Measurements from ENCODE around the gene BPIFA1. TPM values are rescaled to one million over a fixed set of nuclear protein-coding genes. Genes with fewer than 3 reads are reported as not detected.

The BPIFA1 gene
- total RNA-seq, 2 donors from 2014 or later = not detected

DNA sequence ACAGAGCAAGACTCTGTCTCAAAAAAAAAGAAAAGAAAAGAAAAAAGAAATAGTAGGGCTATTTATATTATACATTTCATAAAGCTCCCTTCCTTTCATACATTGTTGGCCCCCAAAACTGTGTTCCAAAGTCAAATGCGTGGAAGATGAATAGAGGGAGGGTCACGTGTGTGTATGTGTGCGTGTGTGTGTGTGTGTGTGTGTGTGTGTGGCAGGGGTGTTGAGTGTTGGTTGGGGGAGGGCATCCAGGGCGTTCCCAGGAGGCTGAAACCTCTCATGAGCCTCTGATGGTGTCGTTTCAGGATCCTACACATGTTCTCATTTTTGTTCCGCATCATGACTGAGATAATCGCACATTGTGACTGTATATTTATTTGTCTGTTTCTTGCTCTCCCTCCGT, 39.4 kb downstream of the BPIFA1 start:
- DNase-seq (no peak), ATAC-seq (no peak)
- intact Hi-C loops (cut with DNase I) = no loop called here

DNA sequence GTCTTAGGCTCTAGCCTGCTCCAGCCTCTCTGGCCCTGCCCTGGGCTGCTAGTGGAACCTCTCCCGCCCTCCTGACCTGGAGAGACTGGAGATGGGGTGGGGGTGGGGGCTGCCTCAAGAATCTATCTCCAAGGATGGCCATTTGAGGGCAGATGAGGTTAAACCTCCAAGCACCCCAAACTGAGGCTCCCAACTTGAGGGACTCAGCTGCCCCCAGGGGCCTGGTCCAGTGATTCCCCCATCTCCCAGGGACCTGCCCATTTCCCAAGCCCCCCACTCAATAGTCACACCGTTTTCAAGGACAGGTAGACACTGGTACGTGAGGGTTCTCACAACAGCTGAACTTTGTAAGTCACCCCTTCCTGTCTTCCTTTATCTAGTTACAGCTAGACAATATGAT, 40.1 kb downstream of the BPIFA1 start:
- intact Hi-C loops (cut with DNase I) = no loop called here
- DNase-seq = no peak
- ATAC-seq = no peak

GRCh38 chr20:33276303-33277113, 40.7 kb downstream of the BPIFA1 start:
- no peak for ATAC-seq

DNA sequence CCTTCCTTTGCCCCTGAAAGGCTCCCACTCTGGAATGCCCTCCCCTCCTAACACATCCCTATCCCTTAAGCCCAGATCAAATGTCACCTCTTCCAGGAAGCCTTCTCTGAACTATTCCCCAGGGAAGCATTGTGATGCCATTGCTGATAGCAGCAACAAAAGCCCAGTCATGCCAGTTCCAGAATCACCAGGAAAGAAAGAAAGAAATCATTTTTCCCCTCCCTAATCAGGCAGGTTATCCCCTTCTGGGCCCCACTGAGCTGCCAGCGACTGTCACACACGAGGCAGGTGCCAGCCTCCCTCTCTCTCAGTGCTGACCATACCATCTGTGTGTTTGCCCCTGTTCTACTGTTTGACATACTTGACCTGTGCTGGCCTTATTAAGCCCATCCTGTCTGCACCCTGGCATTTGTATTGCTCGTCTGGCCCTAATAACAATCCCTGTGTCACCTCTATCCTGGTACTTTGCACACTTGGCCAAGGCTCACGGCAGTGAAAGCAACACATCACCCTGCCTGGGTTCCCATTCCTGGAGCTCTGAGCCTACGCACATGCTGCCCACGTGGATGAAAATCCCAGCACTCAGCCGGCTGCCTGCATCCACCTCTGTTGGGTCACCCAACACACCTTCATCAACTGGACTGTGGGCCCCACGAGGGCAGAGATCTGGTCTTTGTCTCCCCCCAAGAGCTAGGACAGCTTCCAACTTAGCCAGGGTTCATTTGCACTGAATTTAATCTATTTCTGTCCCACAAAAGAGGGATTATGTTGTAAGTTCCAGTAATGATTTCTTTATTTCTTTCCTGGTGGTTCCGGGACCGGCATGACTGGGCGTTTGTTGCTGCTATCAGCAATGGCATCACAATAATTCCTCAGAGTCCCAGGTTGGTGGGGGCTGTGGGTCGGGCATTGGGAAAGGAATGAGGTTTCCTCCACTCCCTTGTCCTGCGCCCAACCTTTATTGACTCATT, 42.0 kb downstream of the BPIFA1 start:
- intact Hi-C loops (cut with DNase I) = no loop called here
- peak in 1 of 2 donors; percentile 41 for ATAC-seq
- DNase-seq = no peak

More at GRCh38 chr20:33276303-33277113, 40.7 kb downstream of the BPIFA1 start:
- no peak for DNase-seq
- intact Hi-C loops (cut with DNase I) = no loop called here

DNA sequence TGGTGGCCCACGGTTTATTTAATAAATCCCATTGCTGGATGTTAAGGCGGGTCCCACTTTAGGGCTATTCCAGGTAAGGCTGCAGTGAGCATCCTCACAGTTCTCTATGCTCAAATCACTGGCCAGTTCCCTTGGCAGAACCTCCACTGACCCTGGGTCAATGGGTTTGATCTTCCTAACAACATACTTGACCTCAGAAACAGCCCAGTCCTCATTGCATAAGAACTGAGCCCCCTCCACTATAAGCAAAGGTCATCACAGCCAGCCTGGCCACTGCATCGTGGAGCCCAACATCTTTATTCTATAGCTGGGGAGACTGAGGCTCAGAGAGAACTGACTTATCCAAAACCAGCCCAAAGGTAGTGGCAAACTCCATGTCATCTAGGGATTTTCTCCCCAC, 42.9 kb downstream of the BPIFA1 start:
- ATAC-seq = no peak
- DNase-seq = no peak
- intact Hi-C loops (cut with DNase I) = no loop called here

DNA sequence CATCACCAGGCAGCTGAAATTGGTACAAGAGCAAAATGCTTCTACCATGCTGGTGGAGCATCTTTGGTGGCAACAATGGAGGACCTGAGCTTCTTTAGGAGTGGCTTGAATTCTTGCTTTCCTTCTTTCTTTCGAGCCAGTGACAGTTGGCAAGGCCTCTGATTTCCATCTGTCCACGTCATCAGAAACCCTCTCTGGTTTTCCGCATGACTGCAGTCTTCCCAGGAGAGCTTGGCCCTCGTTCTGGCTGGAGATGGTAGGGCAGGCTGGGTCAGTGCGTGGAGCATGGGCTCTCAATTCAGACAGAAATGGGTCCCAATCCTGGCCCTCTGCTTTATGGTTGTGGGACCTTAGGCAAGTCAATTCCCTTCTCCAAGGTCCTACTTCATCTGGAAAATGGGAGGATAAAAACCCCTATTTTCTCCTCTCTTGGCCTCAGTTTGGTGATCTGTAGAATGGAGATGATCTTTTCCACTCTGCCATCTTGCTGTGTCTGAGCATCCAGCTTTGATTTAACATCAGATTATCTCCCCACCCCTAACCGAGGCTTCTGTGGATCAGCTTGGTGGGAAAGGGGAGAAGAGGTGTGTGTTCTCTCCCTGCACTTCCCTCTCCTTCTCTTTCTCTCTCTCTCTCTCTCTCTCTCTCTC, 43.6 kb downstream of the BPIFA1 start:
- intact Hi-C loops (cut with DNase I) = no loop called here
- no peak for ATAC-seq
- DNase-seq = no peak

- intact Hi-C loops (cut with DNase I) = no loop called here
- DNase-seq (no peak), ATAC-seq (no peak)
Measured at GRCh38 chr20:33280000-33280680, 44.3 kb downstream of the BPIFA1 start.

GRCh38 chr20:33280775-33281174, 45.0 kb downstream of the BPIFA1 start:
- ATAC-seq = no peak
- DNase-seq = no peak
- intact Hi-C loops (cut with DNase I) = no loop called here

DNA sequence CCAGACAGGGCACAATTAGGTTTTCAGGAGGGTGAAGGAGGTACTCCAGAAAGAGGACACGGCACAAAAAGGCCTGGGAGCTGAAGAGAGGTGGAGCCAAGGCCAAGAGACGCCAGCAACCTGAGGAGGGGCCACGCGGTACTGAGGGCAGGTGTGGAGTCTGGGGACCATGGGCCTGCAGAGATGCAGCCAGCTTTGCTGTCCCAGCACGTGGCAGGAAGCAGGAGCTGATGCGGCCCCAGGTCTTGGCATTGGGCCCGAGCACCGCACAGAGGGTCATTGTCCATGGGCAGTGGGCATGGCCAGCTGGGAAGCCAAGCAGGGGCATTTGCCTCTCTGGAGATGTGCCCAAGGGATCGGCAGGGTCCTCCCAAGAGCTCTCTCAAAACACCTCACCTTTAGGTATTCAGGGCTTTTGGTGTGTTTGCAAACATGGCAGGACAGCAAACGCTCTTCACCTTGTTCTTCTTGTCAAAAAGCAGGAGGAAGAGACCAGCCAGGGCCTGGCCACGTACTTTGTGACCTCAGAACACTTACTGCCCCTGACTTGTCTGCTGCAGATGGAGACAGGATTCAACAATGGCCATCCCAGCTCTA, 45.9 kb downstream of the BPIFA1 start:
- no peak for ATAC-seq
- intact Hi-C loops (cut with DNase I) = no loop called here
- no peak for DNase-seq

DNA sequence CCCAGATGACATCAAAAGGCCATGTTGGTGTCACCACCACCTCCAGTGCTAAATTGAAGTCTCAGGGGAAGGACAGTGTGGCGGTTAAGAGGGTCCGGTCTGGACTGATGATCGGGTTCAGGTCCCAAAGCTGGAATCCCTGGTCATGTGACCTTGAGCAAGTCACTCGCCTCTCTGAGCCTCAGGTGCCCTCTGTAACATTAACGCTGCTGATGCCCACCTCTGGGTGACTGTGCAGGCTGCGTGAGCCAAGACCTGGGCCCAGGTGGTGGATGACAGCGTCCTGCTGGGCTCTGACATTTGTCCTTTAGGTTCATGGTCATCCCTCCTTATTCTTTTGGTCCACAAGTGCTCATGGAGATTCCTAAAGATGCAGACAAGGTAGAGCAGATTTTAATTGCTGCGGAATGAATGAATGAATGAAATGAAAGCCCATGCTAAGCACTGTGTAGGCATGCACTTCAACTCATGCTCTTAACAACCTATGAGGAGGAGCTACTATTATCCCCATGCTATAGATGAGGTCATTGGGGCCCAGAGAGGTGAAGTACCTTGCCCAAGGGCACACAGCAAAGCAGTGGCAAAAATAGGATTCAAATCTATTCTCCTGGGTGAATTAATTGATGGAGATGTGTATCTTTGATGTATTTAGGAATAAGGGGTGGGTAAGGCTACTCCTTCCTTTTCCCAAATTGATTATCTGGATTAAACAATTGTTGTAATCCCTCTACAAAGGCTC, 46.6 kb downstream of the BPIFA1 start:
- ATAC-seq = no peak

GRCh38 chr20:33282991-33283555, 47.3 kb downstream of the BPIFA1 start, which contains the start of gene BPIFB1:
Gene BPIFB1 (plus strand): TSS chr20:33283214. CDS start chr20:33286074, 2,860 bp downstream.
- DNase-seq (no peak), ATAC-seq (no peak)
- intact Hi-C loops (cut with DNase I) = no loop called here

More for the DNA sequence above, 46.6 kb downstream of the BPIFA1 start:
- intact Hi-C loops (cut with DNase I) = no loop called here
- DNase-seq = no peak

GRCh38 chr20:33284284-33284683, 48.5 kb downstream of the BPIFA1 start:
- DNase-seq (no peak), ATAC-seq (no peak)
- intact Hi-C loops (cut with DNase I) = no loop called here

DNA sequence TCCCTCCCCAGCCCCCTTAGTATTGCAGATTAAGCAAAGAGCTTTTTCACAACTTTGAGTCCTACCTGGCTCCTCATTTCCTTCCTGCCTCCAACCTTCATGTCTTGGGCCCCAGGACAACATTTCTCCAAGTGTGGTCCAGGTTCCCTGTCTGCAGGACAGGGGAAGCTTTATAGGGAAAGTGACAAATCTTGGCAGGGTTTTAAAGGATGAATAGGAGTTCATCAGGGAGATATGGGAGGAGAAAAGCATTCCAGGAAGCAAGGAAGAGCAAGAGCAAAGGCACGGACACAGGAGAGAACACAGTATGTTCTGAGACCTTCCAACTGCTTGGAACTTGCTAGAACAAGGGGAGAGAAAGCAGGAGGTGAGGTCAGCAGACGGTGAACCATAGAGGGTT, 49.1 kb downstream of the BPIFA1 start:
- intact Hi-C loops (cut with DNase I) = no loop called here
- ATAC-seq = no peak
- no peak for DNase-seq

DNA sequence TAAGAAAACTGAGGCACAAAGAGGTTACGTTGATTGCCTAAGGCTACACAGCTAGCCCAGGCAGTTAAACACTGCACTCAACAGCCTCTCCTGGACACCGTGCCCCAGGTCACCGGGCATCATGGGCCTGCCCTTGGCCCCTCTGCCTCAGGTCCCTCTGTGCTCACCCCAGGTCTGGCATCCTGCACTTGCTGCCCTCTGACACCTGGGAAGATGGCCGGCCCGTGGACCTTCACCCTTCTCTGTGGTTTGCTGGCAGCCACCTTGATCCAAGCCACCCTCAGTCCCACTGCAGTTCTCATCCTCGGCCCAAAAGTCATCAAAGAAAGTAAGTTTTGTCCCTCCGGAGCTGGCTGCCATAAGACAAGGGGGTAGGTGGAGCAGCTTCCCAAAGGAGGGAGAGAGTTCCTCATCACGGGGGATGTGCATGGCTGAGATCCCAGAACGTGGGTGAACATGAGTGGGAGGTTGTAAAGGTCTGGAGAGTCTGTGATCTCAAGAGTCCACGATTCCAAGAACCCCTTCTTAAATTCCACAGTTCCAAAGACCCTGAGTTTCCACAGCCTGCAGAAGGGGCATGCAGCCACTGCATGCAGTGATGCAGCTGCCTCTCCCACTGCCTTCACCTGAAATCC, 50.2 kb downstream of the BPIFA1 start:
- no peak for DNase-seq
- ATAC-seq = no peak
- intact Hi-C loops (cut with DNase I) = no loop called here

GRCh38 chr20:33287884-33288283, 52.1 kb downstream of the BPIFA1 start:
- no peak for ATAC-seq
- DNase-seq = no peak
- intact Hi-C loops (cut with DNase I) = no loop called here

DNA sequence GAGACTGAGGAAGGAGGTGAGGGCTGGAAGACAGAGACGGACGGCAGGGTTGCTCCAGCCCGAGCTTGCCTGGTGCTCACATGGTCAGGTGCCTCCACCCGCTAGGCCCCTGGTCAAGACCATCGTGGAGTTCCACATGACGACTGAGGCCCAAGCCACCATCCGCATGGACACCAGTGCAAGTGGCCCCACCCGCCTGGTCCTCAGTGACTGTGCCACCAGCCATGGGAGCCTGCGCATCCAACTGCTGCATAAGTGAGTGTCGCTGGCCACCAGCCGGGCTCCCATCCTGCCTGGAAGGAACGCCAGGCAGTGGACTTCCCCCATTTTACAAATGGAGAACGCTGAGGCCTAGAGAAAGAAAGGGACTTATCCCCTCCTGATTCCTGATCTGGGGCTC, 55.1 kb downstream of the BPIFA1 start:
- intact Hi-C loops (cut with DNase I) = loop anchor here (10.0 kb wide), 2 partner anchors 386 to 506 kb away; no protein-coding TSS in a partner anchor
- no peak for ATAC-seq
- DNase-seq = no peak

DNA sequence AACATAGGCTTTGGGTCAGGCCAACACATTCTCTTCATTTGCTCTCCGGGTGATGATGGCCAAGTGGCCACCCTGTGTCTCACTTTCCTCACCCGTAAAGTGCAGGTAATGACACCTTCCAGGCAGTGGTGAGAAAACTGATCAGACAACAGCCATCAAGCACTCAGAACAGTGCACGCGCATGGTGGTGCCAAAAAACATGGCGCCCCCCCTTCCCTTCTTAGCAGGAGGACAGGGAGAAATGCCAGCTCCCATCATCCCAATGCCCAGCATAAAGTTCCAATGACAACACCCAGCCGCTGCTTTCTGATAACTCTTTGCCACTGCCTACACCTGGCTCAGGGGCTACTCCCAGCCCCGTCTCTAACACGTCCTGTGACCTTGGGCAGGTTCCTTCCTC, 55.6 kb downstream of the BPIFA1 start:
- intact Hi-C loops (cut with DNase I) = loop anchor here (10.0 kb wide), 2 partner anchors 387 to 507 kb away; no protein-coding TSS in a partner anchor
- ATAC-seq (no peak), DNase-seq (no peak)
